Epithelial cell of esophagus (primary cell): Measurements from ENCODE around the gene LMOD3.
A peak's percentile ranks its signal among the peaks of the same experiment; 100 is the strongest.

ENCODE experiments used
- DNase-seq: peaks from one replicate; pipeline ENCODE4 v3.0.0; 2010; ENCODE audit warnings: low read depth
- H3K4me3 ChIP-seq: 2 replicates; pipeline ENCODE4 v1.5.1; 2011; ENCODE audit warnings: mild to moderate bottlenecking, low read length, control low read depth
- TF ChIP-seq, protein P1 (sequence below): IDR thresholded peaks from 2 replicates; pipeline ENCODE4 v1.5.1; 2011; ENCODE audit warnings: low read depth, mild to moderate bottlenecking, low read length, control low read depth, inconsistent platforms; ENCODE audit not compliant: insufficient read depth; ENCODE audit errors: missing control alignments

LMOD3 gene

GRCh38 chr3:69119138-69119537, 3.3 kb downstream of the LMOD3 start:
- TF ChIP-seq, protein P1, sequence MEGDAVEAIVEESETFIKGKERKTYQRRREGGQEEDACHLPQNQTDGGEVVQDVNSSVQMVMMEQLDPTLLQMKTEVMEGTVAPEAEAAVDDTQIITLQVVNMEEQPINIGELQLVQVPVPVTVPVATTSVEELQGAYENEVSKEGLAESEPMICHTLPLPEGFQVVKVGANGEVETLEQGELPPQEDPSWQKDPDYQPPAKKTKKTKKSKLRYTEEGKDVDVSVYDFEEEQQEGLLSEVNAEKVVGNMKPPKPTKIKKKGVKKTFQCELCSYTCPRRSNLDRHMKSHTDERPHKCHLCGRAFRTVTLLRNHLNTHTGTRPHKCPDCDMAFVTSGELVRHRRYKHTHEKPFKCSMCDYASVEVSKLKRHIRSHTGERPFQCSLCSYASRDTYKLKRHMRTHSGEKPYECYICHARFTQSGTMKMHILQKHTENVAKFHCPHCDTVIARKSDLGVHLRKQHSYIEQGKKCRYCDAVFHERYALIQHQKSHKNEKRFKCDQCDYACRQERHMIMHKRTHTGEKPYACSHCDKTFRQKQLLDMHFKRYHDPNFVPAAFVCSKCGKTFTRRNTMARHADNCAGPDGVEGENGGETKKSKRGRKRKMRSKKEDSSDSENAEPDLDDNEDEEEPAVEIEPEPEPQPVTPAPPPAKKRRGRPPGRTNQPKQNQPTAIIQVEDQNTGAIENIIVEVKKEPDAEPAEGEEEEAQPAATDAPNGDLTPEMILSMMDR, result no peak
- no peak overlapping the region for H3K4me3 ChIP-seq
- no peak for DNase-seq

GRCh38 chr3:69118555-69118954, 3.8 kb downstream of the LMOD3 start:
- no peak overlapping the region for H3K4me3 ChIP-seq
- no peak for DNase-seq
- TF ChIP-seq, protein P1, result no peak

- H3K4me3 ChIP-seq, result no peak overlapping the region
- peak; percentile 34 for DNase-seq
- TF ChIP-seq, protein P1, result no peak
Measured at GRCh38 chr3:69116897-69117296, 5.5 kb downstream of the LMOD3 start.

DNA sequence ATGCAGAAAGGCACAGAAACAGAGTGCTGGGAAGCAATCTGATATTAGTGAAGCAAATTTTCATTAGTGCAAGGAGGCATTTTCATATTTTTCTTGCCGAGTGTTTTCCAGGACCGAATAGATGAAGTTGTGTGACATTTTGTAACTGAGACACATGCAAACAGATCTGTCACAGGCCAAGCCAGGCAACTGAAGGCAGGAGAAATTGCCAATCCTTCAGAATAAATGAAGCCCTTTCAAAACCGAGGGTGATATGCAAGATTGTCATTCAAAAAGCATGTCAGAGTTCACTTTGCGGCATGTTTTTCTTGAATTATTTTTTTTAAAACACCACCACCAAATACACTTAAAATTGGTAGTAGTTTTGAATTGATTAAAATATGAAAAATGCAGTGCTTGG, 6.2 kb downstream of the LMOD3 start:
- H3K4me3 ChIP-seq, result no peak overlapping the region
- TF ChIP-seq, protein P1, result no peak
- no peak for DNase-seq

GRCh38 chr3:69115731-69116130, 6.7 kb downstream of the LMOD3 start:
- peak; percentile 66 for DNase-seq
- TF ChIP-seq, protein P1, result no peak
- no peak overlapping the region for H3K4me3 ChIP-seq

DNA sequence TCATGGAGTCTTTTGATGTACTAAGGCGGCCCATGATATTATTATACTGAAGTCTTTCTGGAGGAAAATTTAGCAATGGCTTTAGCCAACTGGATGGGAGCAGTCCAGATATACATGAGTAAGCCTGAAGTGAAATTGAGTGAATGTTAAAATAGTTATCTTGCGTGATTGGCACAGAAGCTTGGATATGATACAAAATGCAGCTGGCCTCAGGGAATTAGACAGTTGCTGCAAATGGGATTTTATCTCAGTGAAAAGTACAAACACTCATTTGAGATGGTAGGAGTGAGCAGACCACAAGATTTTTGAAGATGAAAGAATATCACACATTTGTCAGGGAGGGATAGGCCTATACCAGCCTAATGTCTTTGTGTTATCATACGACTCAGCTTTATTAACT, 8.9 kb downstream of the LMOD3 start:
- TF ChIP-seq, protein P1, result no peak
- H3K4me3 ChIP-seq, result no peak overlapping the region
- DNase-seq, result no peak

DNA sequence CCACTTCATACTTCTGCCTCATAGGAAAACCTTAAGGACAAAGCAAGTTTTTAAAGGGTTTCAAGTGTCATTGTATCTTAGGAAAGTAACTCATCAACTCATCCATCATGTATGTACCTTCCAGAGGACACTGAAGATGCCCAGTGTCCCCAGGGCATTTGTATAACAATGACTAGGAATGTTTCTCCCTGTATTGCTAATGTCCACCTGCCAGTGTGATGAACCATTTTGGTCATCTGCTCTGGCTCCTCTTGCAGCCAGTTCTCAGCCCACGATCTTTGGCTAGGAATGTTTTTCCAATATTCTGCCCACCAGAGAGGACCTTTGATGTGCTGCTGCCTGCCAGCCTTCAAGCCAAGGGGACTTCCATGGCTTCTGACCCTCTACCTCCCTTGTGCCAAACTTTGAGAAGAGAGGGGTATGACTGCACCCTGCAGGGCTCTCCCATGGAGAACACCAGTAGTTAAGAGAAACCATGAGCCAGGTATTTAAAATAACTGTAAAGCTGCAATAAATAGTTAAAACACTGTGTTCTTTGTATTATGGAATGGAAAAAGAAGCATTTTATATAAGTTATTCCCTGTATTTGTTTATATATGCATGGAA, 11.4 kb downstream of the LMOD3 start:
- no peak overlapping the region for H3K4me3 ChIP-seq
- DNase-seq, result no peak
- TF ChIP-seq, protein P1, result no peak
